Measurements from ENCODE around the gene NEIL3.

The NEIL3 gene

GRCh38 chr4:177271091-177271490, 38.6 kb upstream of the NEIL3 start:
- Histone ChIP-seq H3K27ac (ENCODE audit: low read depth, low read length) (no peak overlapping the region), H3K4me3 (ENCODE audit: low read length) (no peak overlapping the region), H4K20me1 (ENCODE audit: control insufficient read depth, insufficient read depth, low read depth, low read length) (no peaks in the 10 kb centered on the region), H3K4me2 (ENCODE audit: low read length) (no peak overlapping the region), H3K36me3 (ENCODE audit: control insufficient read depth, low read length) (no peaks in the 10 kb centered on the region), H3K4me1 (ENCODE audit: control insufficient read depth, low read length) (no peaks in the 10 kb centered on the region), H3F3A (ENCODE audit: control insufficient read depth, insufficient read depth) (no peaks in the 10 kb centered on the region), H3K9me2 (replicated peaks; ENCODE audit: control insufficient read depth, low read length) (no peaks in the 10 kb centered on the region), H3K27me3 (ENCODE audit: control insufficient read depth, low read length) (0 out of 2 replicates have a peak, but pooled peaks cover 4% of the 10 kb centered on the region), H3K9me3 (ENCODE audit: control insufficient read depth, insufficient read depth, low read length) (no peaks in the 10 kb centered on the region), H3K79me2 (ENCODE audit: control insufficient read depth, low read length) (no peaks in the 10 kb centered on the region)
- TF ChIP-seq CTCF (IDR thresholded peaks at IDR 0.05; ENCODE audit: low read depth, low read length, poor library complexity, severe bottlenecking) (no peak), EZH2phosphoT487 (IDR thresholded peaks at IDR 0.05; ENCODE audit: borderline replicate concordance, low read length) (no peak)

- H3F3A ChIP-seq (ENCODE audit: control insufficient read depth, insufficient read depth) = no peaks in the 10 kb centered on the region
- no peak overlapping the region for H3K27ac ChIP-seq (ENCODE audit: low read depth, low read length)
- no peaks in the 10 kb centered on the region for H4K20me1 ChIP-seq (ENCODE audit: control insufficient read depth, insufficient read depth, low read depth, low read length)
- H3K79me2 ChIP-seq (ENCODE audit: control insufficient read depth, low read length) = no peaks in the 10 kb centered on the region
- no peak overlapping the region for H3K4me3 ChIP-seq (ENCODE audit: low read length)
- TF ChIP-seq EZH2phosphoT487 (IDR thresholded peaks at IDR 0.05; ENCODE audit: borderline replicate concordance, low read length) = no peak
- no peaks in the 10 kb centered on the region for H3K4me1 ChIP-seq (ENCODE audit: control insufficient read depth, low read length)
- H3K9me2 ChIP-seq (replicated peaks; ENCODE audit: control insufficient read depth, low read length) = no peaks in the 10 kb centered on the region
- H3K27me3 ChIP-seq (ENCODE audit: control insufficient read depth, low read length) = 0 out of 2 replicates have a peak, but pooled peaks cover 4% of the 10 kb centered on the region
- no peaks in the 10 kb centered on the region for H3K36me3 ChIP-seq (ENCODE audit: control insufficient read depth, low read length)
- no peak overlapping the region for H3K4me2 ChIP-seq (ENCODE audit: low read length)
- no peaks in the 10 kb centered on the region for H3K9me3 ChIP-seq (ENCODE audit: control insufficient read depth, insufficient read depth, low read length)
Measured at GRCh38 chr4:177271915-177272766, 37.5 kb upstream of the NEIL3 start.

GRCh38 chr4:177275999-177276398, 33.7 kb upstream of the NEIL3 start:
- Histone ChIP-seq H3K9me3 (ENCODE audit: control insufficient read depth, insufficient read depth, low read length) (no peaks in the 10 kb centered on the region), H3K27ac (ENCODE audit: low read depth, low read length) (no peak overlapping the region), H3K36me3 (ENCODE audit: control insufficient read depth, low read length) (no peaks in the 10 kb centered on the region), H3K4me2 (ENCODE audit: low read length) (no peak overlapping the region), H3K79me2 (ENCODE audit: control insufficient read depth, low read length) (no peaks in the 10 kb centered on the region), H3K4me3 (ENCODE audit: low read length) (no peak overlapping the region), H3K9me2 (replicated peaks; ENCODE audit: control insufficient read depth, low read length) (no peaks in the 10 kb centered on the region), H3F3A (ENCODE audit: control insufficient read depth, insufficient read depth) (no peaks in the 10 kb centered on the region), H3K4me1 (ENCODE audit: control insufficient read depth, low read length) (no peaks in the 10 kb centered on the region), H3K27me3 (ENCODE audit: control insufficient read depth, low read length) (no peaks in the 10 kb centered on the region; the same call in 1 of the 2 replicates), H4K20me1 (ENCODE audit: control insufficient read depth, insufficient read depth, low read depth, low read length) (no peaks in the 10 kb centered on the region)
- TF ChIP-seq CTCF (IDR thresholded peaks at IDR 0.05; ENCODE audit: low read depth, low read length, poor library complexity, severe bottlenecking) (no peak), EZH2phosphoT487 (IDR thresholded peaks at IDR 0.05; ENCODE audit: borderline replicate concordance, low read length) (no peak)

- no peaks in the 10 kb centered on the region for H3K4me1 ChIP-seq (ENCODE audit: control insufficient read depth, low read length)
- H3K36me3 ChIP-seq (ENCODE audit: control insufficient read depth, low read length) = no peaks in the 10 kb centered on the region
- no peaks in the 10 kb centered on the region for H4K20me1 ChIP-seq (ENCODE audit: control insufficient read depth, insufficient read depth, low read depth, low read length)
- H3F3A ChIP-seq (ENCODE audit: control insufficient read depth, insufficient read depth) = no peaks in the 10 kb centered on the region
- no peak overlapping the region for H3K4me2 ChIP-seq (ENCODE audit: low read length)
- TF ChIP-seq EZH2phosphoT487 (IDR thresholded peaks at IDR 0.05; ENCODE audit: borderline replicate concordance, low read length) (no peak), CTCF (IDR thresholded peaks at IDR 0.05; ENCODE audit: low read depth, low read length, poor library complexity, severe bottlenecking) (no peak)
- no peaks in the 10 kb centered on the region for H3K9me3 ChIP-seq (ENCODE audit: control insufficient read depth, insufficient read depth, low read length)
- no peak overlapping the region for H3K4me3 ChIP-seq (ENCODE audit: low read length)
- H3K79me2 ChIP-seq (ENCODE audit: control insufficient read depth, low read length) = no peaks in the 10 kb centered on the region
- H3K27me3 ChIP-seq (ENCODE audit: control insufficient read depth, low read length) = no peaks in the 10 kb centered on the region; the same call in 1 of the 2 replicates
- no peak overlapping the region for H3K27ac ChIP-seq (ENCODE audit: low read depth, low read length)
- no peaks in the 10 kb centered on the region for H3K9me2 ChIP-seq (replicated peaks; ENCODE audit: control insufficient read depth, low read length)
Measured at GRCh38 chr4:177281351-177281909, 28.2 kb upstream of the NEIL3 start.
